ENCODE data around the gene CDK1. TPM values are rescaled to one million over a fixed set of nuclear protein-coding genes. Genes with fewer than 3 reads are reported as not detected.

The CDK1 gene
- total RNA-seq, 1 experiment from 2014 or later = 78.9 TPM

DNA sequence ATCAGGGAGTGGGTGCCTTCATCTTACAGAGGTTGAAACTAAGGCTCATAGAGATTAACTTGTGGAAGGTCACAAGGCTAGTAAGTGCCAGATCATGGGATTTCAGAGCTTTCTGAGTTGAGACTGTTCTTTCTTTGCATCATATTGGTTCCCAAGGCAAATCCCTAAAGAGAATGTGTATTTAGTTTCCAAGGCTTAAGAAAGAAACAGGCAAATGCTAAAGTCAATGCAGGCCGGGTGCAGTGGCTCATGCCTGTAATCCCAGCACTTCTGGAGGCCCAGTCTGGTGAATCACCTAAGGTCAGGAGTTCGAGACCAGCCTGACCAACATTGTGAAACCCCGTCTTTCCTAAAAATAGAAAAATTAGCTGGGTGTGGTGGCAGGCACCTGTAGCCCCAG lies 19.8 kb downstream of the CDK1 start:
- no peak overlapping the region for H3K4me3 Mint-ChIP-seq
- DNase-seq = no peak
- no peak overlapping the region for H2AFZ ChIP-seq (ENCODE audit: low read length)
- H3K9ac ChIP-seq (ENCODE audit: extremely low read depth, insufficient read length, low read length) = no peak overlapping the region
- no peak overlapping the region for H2BK12ac ChIP-seq (ENCODE audit: insufficient read length, low read depth, low read length)
- H3K23ac ChIP-seq (ENCODE audit: insufficient read length, low read depth, low read length) = no peak overlapping the region
- H2BK15ac ChIP-seq (ENCODE audit: low read depth, low read length) = no peak overlapping the region
- no CpG with 5 or more reads among the region's 3 CpGs for WGBS (ENCODE audit: extremely low coverage, insufficient read length, low lambda C conversion rate)
- no peak overlapping the region for H3K14ac ChIP-seq (ENCODE audit: insufficient read depth, low read length)
- H4K20me1 ChIP-seq (ENCODE audit: control insufficient read depth, insufficient read depth, insufficient read length) = no peaks in the 10 kb centered on the region
- no peak overlapping the region for H2BK5ac ChIP-seq (ENCODE audit: insufficient read length, low read length)
- no peak overlapping the region for H2BK20ac ChIP-seq (ENCODE audit: low read depth, low read length, poor library complexity, severe bottlenecking)
- no peak overlapping the region for H3K4ac ChIP-seq (ENCODE audit: low read depth, low read length)
- no peak overlapping the region for H4K91ac ChIP-seq (ENCODE audit: insufficient read length, low read depth, low read length)
- H3K23me2 ChIP-seq (ENCODE audit: insufficient read length, low read depth, low read length, poor library complexity, severe bottlenecking) = no peaks in the 10 kb centered on the region
- no peaks in the 10 kb centered on the region for H3K9me3 ChIP-seq (ENCODE audit: control insufficient read depth, low read depth, low read length)
- no peak overlapping the region for H3K27ac ChIP-seq (ENCODE audit: insufficient read length, low read depth, low read length)
- no peaks in the 10 kb centered on the region for H3K27me3 Mint-ChIP-seq (ENCODE audit: low read depth)
- no peaks in the 10 kb centered on the region for H3K9me3 Mint-ChIP-seq
- H2AK5ac ChIP-seq (ENCODE audit: insufficient read length, low read length) = no peak overlapping the region
- TF ChIP-seq, protein P1, sequence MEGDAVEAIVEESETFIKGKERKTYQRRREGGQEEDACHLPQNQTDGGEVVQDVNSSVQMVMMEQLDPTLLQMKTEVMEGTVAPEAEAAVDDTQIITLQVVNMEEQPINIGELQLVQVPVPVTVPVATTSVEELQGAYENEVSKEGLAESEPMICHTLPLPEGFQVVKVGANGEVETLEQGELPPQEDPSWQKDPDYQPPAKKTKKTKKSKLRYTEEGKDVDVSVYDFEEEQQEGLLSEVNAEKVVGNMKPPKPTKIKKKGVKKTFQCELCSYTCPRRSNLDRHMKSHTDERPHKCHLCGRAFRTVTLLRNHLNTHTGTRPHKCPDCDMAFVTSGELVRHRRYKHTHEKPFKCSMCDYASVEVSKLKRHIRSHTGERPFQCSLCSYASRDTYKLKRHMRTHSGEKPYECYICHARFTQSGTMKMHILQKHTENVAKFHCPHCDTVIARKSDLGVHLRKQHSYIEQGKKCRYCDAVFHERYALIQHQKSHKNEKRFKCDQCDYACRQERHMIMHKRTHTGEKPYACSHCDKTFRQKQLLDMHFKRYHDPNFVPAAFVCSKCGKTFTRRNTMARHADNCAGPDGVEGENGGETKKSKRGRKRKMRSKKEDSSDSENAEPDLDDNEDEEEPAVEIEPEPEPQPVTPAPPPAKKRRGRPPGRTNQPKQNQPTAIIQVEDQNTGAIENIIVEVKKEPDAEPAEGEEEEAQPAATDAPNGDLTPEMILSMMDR (conservative IDR thresholded peaks at IDR 0.05) = no peak
- no peak overlapping the region for H3K56ac ChIP-seq (ENCODE audit: insufficient read length, low read depth, low read length)
- H3K79me2 ChIP-seq (ENCODE audit: insufficient read depth, low read length) = no peaks in the 10 kb centered on the region
- no peak overlapping the region for H3T11ph ChIP-seq (ENCODE audit: low read length)
- no peaks in the 10 kb centered on the region for H3K27me3 ChIP-seq (ENCODE audit: insufficient read depth, low read length)
- H3K79me1 ChIP-seq (ENCODE audit: insufficient read depth, low read depth, low read length, poor library complexity, severe bottlenecking) = no peaks in the 10 kb centered on the region
- H4K5ac ChIP-seq (ENCODE audit: insufficient read length, low read depth, low read length) = no peak overlapping the region
- H4K8ac ChIP-seq (replicated peaks; ENCODE audit: insufficient read length, low read depth, low read length) = no peak overlapping the region
- peaks cover 25 to 36% (median 31%) of the 10 kb centered on the region in 3 experiments for H3K36me3 Mint-ChIP-seq (ENCODE audit: insufficient read depth in 1 of 3, low read depth in 3 of 3)
- no peak overlapping the region for H2BK120ac ChIP-seq (ENCODE audit: low read depth, low read length, poor library complexity, severe bottlenecking)
- no peaks in the 10 kb centered on the region for H3K4me1 ChIP-seq (ENCODE audit: insufficient read depth, low read length)
- H3K27ac Mint-ChIP-seq = peak overlapping the region in 1 of 3 experiments; percentile 89; a peak in 2 of 7 replicates
- H3K4me1 Mint-ChIP-seq = peaks cover 2 to 11% of the 10 kb centered on the region in 2 experiments
- H3K18ac ChIP-seq (ENCODE audit: insufficient read length, low read depth, low read length) = no peak overlapping the region
- H3K4me2 ChIP-seq (ENCODE audit: insufficient read depth, insufficient read length, low read length) = no peak overlapping the region
